HG02678 (cell line): ENCODE measurements around the gene FAF1.
"Not testable (repeated sequence)": the region's sequence is repeated elsewhere in the genome, so short reads cannot be mapped to it uniquely, and the experiment has no call there.

ENCODE experiments used
- ATAC-seq: cut with Tn5 transposase; IDR thresholded peaks from one replicate; pipeline ENCODE4 v1.9.1; 2021; ENCODE audit warnings: mild to moderate bottlenecking, moderate library complexity; ENCODE audit not compliant: unreplicated experiment

Gene FAF1

DNA sequence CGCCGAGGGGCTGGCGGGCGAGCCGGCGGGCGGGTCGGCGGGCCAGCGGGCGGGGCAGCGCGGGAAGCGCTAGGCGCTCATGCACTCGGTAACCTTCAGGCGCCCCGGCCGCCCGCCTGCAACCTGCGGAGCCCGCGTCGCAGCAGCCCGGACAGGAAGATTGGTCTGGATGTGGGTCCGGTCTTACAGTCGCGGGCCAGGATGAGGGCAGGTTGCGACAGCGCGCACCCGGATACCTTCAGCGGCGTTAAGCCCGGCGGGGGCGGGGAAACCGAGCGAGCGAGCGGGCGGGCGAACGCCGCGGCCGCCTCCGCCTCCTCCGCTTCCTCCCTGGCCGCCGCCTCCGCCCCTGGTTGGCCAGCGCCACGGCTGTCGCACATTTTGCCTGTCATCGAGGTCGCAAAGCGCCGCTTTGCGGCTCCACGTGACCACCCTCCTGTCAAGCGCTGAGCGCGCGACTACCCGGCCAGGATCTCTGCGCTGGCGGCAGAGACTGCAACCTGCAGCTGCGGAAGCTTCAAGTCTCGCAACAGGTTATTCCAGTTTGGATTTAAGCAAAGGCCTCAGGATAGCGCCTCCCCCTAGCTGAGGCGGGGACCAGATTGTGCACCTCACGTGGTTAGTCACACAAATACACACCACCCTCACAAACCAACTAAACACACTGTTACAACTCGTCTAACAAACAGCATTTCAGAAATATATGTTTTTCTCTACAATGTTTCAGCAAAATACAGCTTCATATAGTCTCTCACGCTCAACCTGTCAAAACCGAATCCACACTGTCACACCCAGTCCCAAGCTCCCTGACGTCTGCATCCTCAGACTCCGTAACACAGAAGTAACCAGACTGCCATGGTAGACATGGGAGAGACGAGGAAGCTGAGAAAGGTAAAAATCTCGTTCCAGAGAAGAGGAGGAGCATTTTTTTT lies at the start of gene FAF1:
FAF1 (minus strand) TSS at position 355 of the 932 bp plus-strand sequence. CDS start 456 bp downstream, outside the sequence.
- ATAC-seq: peak; percentile 85

DNA sequence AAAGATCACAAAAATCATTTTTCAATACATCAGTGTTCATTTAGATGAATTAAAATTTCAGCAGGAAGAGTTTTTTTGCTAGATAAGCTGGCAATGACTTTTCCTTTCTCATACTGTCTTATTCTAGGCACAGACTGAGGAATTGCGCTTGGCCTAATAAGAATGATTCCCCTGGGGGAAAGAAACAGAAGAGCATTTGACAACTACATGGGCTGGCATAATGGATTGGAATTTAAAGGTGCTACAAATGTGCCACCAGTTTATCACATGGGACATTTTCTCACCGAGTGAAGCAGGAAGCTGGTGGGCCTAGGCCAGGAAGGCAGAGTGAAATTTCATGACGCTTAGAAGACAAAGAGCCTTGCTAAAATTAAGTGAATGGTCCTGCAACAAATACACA lies 49.3 kb upstream of the FAF1 start:
- ATAC-seq: no peak

DNA sequence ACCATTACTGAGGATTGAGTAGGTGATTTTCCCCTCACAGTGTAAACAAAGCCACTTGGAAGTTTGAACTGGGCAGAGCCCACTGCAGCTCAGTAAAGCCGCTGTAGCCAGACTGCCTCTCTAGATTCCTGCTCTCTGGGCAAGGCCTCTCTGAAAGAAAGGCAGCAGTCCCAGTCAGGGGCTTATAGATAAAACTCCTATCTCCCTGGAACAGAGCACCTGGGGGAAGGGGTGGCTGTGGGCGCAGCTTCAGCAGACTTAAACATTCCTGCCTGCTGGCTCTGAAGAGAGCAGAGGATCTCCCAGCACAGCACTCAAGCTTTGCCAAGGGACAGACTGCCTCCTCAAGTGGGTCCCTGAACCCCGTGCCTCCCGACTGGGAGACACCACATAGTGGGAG lies 45.5 kb upstream of the FAF1 start:
- not testable (repeated sequence) for ATAC-seq

DNA sequence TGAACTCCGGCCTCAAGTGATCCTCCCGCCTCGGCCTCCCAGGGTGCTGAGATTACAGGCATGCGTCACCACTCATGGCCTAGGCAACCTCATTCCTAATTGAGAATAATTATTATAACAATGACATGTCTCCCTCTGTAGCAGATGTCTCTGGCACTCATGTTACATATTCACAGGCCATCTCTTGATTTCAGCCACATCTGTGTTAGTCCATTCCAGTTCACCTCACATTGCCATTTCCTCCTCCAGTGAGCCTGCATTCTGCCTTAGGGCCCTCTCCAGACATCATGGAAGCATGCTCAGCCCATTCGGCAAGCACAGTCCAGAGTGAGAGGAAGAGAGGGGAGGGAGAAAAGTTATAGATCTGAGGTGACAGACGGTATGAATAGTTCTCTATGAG lies 42.4 kb upstream of the FAF1 start:
- no peak for ATAC-seq

DNA sequence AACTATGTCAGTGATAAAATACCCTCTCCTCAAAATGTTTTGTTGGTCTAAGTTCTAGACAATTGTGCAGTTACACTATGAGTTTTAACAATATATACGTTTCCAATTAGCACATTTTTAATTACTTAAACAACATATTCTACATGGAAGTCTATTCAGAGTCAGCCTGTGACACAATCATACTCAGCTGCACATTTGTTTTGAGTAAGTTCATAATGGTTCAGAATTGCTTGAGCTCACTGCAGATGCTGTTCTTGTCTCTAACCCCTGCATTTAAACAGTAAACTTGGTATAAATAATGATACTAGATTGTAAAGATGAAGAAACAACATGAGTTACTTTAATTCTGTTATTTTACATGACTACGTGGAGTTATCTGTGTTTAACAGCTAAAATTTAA lies 40.6 kb upstream of the FAF1 start:
- peak; percentile 36 for ATAC-seq

DNA sequence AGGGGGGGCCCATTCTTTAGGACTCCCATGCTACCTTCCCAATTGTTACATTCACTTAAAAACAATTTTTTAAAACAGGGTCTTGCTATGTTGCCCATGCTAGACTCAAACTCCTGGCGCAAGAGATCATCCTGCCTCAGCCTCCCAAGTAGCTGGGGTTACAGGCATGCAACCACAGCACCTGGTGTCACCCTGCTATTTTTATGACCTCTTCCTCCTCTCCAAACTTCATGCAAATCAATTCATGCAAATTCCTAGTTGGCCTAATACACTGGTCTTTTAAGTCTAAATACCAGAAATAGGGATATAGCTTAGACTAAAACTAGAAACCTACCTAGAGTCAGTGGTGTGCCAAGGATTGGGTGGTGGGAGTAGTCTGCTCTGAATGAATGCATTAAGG lies 40.1 kb upstream of the FAF1 start:
- ATAC-seq: peak; percentile 74

DNA sequence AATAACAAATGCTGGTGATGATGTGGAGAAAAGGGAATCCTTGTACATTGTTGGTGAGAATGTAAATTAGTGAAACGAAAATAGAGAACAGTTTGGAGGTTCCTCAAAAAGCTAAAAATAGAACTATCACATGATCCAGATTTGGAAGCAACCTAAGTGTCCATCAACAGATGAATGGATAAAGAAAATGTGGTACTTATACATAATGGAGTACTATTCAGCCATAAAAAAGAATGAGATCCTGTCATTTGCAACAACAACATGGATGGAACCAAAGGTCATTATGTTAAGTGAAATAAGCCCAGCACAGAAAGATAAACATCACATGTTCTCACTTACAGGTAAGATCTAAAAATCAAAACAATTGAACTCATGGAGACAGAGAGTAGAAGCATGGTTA lies 39.3 kb upstream of the FAF1 start:
- ATAC-seq: not testable (repeated sequence)

DNA sequence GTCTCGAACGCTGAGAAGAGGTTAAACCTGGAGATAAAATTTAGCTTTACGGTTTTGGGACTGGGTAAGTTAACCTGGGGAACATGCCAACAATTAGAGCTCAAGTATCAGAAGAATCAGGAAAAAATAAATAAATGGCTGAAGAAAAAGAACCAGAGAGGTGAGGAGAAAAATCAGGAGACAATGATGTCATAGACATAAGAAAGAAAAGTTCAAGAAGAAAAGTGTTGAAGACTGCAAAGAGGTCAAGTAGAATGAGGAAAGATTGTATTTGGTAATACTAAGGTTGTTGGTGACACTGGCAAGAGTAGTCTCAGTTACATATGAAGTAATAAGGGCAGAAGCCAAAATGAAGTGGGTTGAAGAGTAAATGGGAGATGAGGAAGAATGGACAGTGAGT lies 36.0 kb upstream of the FAF1 start:
- ATAC-seq: no peak

DNA sequence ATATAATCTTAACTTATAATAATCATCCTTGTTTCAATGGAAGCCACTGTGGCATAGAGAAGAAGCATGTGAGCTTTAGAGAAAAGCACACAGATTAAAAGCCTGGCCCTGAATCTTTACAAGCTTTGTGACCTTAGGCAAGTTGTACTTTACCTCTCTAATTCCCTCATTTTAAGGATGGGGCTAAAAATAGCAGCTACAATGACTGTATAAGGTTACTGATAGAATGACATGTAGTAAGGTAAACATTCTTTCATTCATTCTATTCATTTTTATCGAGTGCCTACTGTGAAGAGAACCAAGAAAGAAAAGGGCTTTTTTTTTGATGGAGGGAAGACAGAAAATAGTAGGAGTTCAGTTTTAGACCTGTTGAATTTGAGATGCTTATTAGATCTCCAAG lies 35.6 kb upstream of the FAF1 start:
- ATAC-seq: no peak

DNA sequence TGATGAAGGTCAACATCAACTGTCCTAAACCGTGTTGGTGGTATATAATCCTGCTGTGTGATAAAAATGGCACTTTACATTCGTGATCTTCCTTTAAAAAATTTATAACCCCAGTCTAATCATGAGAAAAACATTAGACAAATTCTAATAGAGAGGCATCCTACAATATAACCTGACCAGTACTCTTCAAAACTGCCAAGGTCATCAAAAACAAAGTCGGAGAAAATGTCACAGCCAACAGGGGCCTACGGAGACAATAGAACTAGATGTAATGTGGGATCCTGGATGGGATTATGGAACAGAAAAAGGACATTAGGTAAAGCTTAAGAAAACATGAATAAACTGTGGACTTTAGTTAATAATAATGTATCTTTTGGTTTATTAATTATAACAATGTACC lies 34.9 kb upstream of the FAF1 start:
- no peak for ATAC-seq

DNA sequence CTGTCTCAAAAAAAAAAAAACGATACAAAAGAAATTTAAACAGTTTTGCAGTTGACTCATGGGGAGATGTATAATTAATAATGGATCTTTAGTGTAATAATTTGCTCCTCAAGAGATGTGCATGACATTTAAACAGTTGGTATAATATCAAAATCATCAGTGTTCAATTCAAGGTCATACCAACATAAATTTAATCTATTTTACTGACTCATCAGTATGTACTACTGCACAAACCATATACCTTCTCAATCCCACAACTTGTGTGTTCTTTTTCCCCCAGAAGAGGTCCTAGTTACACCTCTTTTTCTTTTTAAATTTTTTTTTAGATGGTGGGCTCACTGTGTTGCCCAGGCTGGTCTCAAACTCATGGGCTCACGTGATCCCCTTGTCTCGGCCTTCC lies 33.6 kb upstream of the FAF1 start:
- no peak for ATAC-seq

DNA sequence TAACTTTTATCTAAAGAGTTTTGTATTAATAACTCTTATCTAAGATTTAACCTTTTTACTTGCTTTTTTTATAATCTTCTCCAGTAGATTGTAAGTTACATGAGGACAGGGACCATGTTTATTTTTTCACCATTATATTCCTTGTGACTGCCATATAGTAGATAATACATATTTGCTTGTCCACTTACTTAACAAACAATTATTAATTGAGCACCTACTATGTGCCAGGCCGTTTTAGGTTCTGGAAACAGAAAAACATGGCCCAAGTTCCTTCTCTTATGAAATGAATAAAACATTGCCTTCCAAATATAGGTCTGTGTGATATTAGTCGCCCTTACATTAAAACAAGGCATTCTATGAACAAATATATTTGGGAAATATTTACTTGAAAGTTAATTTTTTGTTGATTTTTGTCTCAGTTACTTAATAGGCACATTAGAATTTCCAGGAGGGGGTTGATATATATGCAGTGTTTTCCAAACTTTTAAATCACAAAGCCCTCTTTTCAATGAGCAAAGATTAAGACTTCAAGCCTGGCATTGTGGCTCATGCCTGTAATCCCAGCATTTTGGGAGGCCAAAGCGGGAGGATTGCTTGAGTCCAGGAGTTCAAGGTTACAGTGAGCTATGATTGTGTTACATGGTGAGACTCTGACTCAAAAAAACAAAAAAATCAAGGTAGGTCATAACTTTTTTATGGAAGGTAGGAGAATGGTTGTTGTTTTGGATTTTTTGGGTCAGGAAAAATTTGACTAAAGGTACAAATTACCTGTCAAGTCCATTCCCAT lies 32.7 kb upstream of the FAF1 start:
- no peak for ATAC-seq

DNA sequence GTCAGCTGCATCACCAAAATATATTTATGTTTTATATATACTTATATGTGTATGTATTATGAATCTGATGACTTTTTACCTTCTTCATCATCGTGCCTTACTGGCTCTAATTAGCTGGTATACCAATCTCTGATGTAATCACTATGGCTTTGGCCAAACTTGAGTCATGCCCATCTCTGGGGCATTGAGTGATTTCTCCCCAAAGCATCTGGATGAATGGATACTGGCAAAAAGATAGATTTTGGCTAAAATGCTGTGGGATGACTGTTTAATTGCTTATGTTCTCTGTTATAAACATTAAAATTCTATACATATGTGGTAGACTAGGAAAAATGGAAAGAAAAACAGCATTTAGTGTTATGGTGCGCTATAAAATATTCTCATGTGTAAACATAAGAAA lies 29.6 kb upstream of the FAF1 start:
- no peak for ATAC-seq

DNA sequence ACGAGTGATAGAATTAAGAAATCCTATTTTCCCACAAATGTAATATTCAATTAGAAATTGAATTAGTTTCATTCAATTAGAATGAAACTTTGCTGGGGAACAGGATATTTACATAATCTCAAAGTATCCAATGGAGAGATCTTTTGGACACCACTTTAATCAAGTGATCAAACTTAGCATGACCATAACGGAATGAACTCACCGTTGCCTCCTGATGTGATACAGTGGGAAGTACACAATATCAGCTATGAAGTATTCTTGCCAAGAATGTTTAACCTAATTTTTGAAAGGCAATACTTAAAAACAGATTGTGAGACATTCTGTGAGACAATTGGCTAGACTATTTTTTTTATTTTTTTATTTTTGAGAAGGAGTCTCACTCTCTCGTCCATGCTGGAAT lies 26.6 kb upstream of the FAF1 start:
- ATAC-seq: no peak

DNA sequence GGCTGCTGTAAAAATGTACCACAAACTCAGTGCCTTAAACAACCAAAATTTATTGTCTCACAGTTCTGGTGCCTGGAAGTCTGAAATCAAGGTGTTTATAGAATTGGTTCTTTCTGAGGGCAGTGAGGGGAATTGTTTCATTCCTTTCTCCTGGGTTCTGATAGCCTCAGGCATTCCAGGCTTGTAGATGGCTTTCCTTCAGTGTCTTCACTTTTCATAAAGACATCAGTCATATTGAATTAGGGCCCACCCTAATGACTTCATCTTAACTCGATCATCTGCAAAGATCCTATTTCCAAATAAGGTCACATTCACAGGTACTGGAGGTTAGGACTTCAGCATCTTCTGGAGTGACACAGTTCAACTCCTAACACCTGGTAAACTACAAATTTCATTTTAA lies 25.0 kb upstream of the FAF1 start:
- ATAC-seq: no peak

DNA sequence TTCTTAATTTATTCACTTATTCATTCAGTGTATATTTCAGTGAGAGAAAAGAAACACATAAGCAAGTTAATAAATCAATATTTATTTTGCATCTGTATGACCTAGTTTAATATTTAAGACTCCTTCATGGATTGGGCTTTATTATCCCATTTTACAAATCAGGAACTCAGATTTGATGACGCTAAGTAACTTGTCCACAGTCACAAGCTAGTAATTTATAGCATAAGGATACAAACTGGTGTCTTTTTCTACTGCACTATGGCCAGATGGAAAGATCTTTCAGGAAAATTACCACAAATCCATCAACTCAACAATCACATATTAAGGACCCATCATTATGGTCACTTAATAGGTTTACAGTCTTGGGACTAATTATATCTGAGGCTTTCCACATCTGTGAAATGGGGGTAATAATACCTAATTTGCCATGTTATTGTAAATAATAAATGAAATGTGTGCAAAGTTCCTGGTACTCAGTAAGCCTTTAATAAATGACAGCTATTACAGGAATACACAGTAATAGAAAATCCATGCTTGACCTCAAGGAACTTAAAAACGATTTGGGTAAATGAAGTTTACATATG lies 23.2 kb upstream of the FAF1 start:
- no peak for ATAC-seq

DNA sequence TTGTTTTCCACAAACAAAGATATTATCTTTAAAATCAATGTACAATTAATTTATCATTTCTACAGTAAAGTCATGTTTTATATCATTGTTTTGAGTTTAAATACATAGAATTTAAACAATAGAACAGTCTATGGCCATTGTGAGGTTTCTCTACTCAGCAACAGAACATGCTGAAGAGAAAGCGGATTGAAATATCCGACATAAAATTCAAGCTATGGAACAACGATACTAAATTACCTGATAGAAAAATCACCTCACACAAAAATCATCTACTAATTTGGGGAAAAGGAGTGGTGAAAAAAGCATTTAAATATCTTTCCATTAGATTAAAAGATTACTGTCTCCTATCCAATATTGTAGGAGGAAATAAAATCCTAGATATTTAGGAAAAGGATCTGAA lies 22.5 kb upstream of the FAF1 start:
- ATAC-seq: no peak

DNA sequence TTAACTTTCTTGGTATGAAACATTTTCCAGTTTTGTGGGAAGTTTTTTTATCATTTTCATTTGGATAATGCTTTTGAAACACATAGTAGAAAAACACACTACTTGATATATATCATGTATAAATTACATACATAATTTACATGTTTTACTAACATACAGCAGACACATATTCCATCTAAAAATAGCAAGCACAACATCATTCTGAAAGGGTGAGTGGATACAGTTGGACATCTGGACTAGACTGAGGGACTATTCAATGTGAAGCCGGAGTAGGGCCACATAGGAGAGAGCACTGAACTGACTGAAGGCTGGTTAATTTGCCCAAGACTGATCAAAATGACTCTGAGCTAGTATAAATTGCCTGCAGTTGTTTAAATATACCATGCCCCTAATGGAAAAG lies 21.7 kb upstream of the FAF1 start:
- no peak for ATAC-seq

DNA sequence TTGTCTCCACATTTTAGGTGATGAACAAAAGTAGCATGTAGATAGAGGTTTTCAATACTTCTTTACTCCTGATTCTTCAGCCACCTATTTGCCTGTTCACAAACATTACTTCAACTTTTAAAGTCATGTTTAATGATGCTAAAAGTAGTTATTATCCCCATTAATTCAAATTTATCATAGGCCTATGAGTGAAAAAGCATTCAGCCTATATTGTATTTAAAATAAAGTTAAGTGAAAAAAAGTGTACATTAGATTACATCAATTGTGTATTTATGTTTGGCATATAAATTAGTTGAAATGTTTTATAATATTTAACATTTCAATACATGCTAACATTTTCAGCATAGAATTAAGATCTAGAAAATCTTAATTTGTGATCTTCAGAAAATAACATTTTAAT lies 20.4 kb upstream of the FAF1 start:
- ATAC-seq: no peak

DNA sequence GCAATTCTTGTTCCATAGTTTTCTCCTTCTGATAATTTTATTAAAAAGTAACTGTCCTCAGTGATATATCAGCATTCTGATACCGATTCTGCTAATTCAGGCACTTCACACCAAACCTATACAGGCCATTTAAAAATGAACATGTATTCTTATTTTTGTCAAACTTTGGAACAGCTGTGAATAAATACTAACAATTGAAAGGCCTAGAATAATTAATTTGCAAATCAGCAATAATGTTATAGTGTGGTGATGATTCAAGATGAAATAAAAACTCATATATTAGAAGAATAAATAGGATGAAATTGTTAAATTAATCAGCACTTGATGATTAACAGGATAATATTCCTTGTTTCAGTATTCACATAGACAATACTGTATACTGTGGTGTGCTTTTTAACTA lies 19.9 kb upstream of the FAF1 start:
- no peak for ATAC-seq

DNA sequence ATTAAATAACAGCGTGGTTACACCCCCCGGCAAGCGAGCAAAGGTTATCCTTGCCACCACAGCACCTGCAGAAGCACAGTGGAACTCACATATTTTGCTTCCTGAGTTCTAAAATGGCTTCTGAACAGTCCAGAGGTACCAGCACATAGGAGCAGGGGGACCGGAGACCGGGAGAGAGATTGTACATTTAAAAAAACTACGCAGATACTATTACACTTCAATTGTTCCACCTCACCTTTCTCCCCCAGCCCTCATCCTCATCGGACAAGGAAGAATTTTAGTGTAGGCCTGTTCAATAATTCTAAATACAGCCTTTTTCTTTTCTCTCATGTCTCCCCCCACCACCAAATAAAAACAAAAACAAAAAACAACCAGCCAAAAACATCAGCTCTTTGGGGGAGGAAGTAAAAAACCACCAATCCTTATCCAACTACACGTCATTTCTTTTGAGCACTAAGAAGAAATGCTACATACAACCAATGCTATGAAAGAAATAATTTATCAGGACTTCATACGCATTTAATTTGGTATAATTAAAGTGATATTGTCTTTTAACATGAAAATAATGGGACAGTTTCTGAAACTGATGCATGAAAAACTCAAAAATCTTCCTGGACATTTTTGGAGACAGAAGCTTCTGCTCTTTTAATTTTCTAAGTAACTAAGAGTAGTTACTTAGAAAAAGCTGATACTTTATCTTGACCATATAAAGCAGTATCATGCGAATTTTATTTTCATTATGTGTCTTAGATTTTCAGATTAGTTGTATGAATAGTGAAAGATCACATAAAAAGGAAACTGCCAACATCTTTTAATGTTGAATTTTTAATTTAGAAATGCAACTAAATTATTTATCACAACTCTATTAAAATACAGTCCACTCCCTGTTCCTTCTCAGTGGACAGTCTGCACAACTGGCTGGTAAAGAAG lies 19.1 kb upstream of the FAF1 start:
- no peak for ATAC-seq
